Activated naive CD4-positive, alpha-beta T cell treated with anti-CD3 and anti-CD28 coated beads, Interleukin-2, amount 10 ng/mL, durations not matched to agents 7 days and 5 days (primary cell): Measurements from ENCODE around the gene CRELD2.
A peak's percentile ranks its signal among the peaks of the same experiment; 100 is the strongest.

Source experiments
- CTCF ChIA-PET: fragments of 350-600 bp; sonication (Branson Sonifier 250); formaldehyde crosslinking; loops from one replicate; lab custom pipeline; 2021; ENCODE audit warnings: antibody characterized with exemption; lab: Charles Lee
- DNase-seq: peaks from one replicate; pipeline ENCODE4 v3.0.0-alpha.2; 2020
- H3K27ac Mint-ChIP-seq: one replicate; pipeline ENCODE4 v1.8.0; 2021; ENCODE audit warnings: mild to moderate bottlenecking, moderate library complexity, mixed read lengths
- H3K27me3 Mint-ChIP-seq: one replicate; pipeline ENCODE4 v1.8.0; 2021; ENCODE audit warnings: mild to moderate bottlenecking, mixed read lengths
- H3K36me3 Mint-ChIP-seq: one replicate; pipeline ENCODE4 v1.8.0; 2021; ENCODE audit warnings: mixed read lengths
- H3K4me1 Mint-ChIP-seq: one replicate; pipeline ENCODE4 v1.8.0; 2021; ENCODE audit warnings: mixed read lengths
- H3K4me3 Mint-ChIP-seq: one replicate; pipeline ENCODE4 v1.8.0; 2021; ENCODE audit warnings: mild to moderate bottlenecking, moderate library complexity, mixed read lengths
- H3K9me3 Mint-ChIP-seq: one replicate; pipeline ENCODE4 v1.8.0; 2021; ENCODE audit warnings: mixed read lengths

Gene CRELD2

DNA sequence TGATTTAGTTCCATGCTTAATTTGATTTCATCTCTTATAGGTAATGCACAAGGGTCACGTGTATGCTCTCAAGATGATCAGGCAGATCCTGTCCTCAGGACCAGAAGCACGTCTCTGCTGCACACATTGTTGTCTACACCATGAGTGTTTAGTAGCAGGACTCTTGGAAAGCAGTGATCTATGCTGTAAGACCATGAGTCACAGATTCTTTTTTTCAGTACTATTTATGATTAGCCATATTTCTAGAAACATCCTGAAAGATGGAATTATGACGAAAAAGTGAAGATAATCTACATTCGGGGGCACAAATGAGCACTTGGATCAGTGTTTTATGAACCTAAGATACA is 35.2 kb upstream of the CRELD2 start:
- DNase-seq = no peak
- Mint-ChIP-seq H3K36me3 (peaks cover 56% of the 10 kb centered on the region), H3K9me3 (no peaks in the 10 kb centered on the region), H3K4me1 (peaks cover 17% of the 10 kb centered on the region), H3K4me3 (no peak overlapping the region), H3K27ac (no peak overlapping the region), H3K27me3 (no peaks in the 10 kb centered on the region)
- CTCF ChIA-PET = no interaction called here

- peaks cover 15% of the 10 kb centered on the region for H3K4me1 Mint-ChIP-seq
- no peak overlapping the region for H3K27ac Mint-ChIP-seq
- no peaks in the 10 kb centered on the region for H3K27me3 Mint-ChIP-seq
- H3K36me3 Mint-ChIP-seq = peaks cover 60% of the 10 kb centered on the region
- no peak for DNase-seq
- no peak overlapping the region for H3K4me3 Mint-ChIP-seq
- CTCF ChIA-PET = no interaction called here
- H3K9me3 Mint-ChIP-seq = no peaks in the 10 kb centered on the region
These were observed 34.4 kb upstream of the CRELD2 start for GRCh38 chr22:49884075-49884474.

- H3K4me3 Mint-ChIP-seq = no peak overlapping the region
- H3K9me3 Mint-ChIP-seq = no peaks in the 10 kb centered on the region
- CTCF ChIA-PET = no interaction called here
These were observed 33.8 kb upstream of the CRELD2 start for GRCh38 chr22:49884503-49885260.

GRCh38 chr22:49885281-49885680 is 33.2 kb upstream of the CRELD2 start:
- no peak for DNase-seq
- Mint-ChIP-seq H3K9me3 (no peaks in the 10 kb centered on the region), H3K36me3 (peaks cover 64% of the 10 kb centered on the region), H3K27me3 (no peaks in the 10 kb centered on the region), H3K4me1 (peaks cover 9% of the 10 kb centered on the region), H3K4me3 (no peak overlapping the region), H3K27ac (no peak overlapping the region)
- CTCF ChIA-PET = no interaction called here

More at GRCh38 chr22:49884503-49885260, 33.8 kb upstream of the CRELD2 start:
- Mint-ChIP-seq H3K36me3 (peaks cover 64% of the 10 kb centered on the region), H3K27me3 (no peaks in the 10 kb centered on the region), H3K4me1 (peaks cover 15% of the 10 kb centered on the region), H3K27ac (no peak overlapping the region)
- DNase-seq = no peak

DNA sequence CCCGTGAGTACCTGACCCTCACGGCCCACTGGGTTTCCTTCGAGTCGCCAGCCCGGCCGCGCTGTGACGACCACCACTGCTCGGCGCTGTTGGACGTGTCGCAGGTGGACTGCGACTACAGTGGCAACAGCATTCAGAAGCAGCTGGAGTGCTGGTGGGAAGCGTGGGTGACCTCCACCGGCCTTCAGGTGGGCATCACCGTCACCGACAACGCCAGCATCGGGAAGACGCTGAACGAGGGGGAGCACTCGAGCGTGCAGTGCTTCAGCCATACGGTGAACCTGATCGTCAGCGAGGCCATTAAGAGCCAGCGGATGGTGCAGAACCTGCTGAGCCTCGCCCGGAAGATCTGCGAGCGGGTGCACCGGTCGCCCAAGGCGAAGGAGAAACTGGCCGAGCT is 32.6 kb upstream of the CRELD2 start:
- Mint-ChIP-seq H3K27me3 (no peaks in the 10 kb centered on the region), H3K36me3 (peaks cover 68% of the 10 kb centered on the region), H3K27ac (no peak overlapping the region), H3K4me1 (peaks cover 5% of the 10 kb centered on the region), H3K4me3 (no peak overlapping the region), H3K9me3 (no peaks in the 10 kb centered on the region)
- no peak for DNase-seq
- CTCF ChIA-PET = no interaction called here

DNA sequence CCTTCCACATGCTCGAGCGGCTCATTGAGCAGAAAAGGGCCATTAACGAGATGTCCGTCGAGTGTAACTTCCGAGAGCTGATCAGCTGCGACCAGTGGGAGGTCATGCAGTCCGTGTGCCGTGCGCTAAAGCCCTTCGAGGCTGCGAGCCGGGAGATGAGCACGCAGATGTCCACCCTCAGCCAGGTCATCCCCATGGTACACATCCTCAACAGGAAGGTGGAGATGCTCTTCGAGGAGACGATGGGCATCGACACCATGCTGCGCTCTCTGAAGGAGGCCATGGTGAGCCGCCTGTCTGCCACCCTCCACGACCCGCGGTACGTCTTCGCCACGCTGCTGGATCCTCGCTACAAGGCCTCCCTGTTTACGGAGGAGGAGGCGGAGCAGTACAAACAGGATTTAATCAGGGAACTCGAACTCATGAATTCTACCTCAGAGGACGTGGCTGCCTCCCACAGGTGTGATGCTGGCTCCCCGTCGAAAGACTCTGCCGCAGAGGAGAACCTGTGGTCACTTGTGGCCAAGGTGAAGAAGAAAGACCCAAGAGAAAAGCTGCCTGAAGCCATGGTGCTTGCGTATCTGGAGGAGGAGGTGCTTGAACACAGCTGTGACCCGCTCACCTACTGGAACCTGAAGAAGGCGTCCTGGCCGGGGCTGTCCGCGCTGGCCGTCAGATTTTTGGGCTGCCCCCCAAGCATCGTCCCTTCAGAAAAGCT is 31.9 kb upstream of the CRELD2 start:
- no peaks in the 10 kb centered on the region for H3K27me3 Mint-ChIP-seq
- H3K27ac Mint-ChIP-seq = no peak overlapping the region
- peaks cover 74% of the 10 kb centered on the region for H3K36me3 Mint-ChIP-seq
- DNase-seq = no peak
- no peak overlapping the region for H3K4me3 Mint-ChIP-seq
- peaks cover 2% of the 10 kb centered on the region for H3K4me1 Mint-ChIP-seq
- CTCF ChIA-PET = no interaction called here
- H3K9me3 Mint-ChIP-seq = peaks cover 5% of the 10 kb centered on the region

- Mint-ChIP-seq H3K36me3 (peaks cover 75% of the 10 kb centered on the region), H3K9me3 (peaks cover 5% of the 10 kb centered on the region), H3K27ac (no peak overlapping the region), H3K4me1 (peaks cover 2% of the 10 kb centered on the region), H3K27me3 (no peaks in the 10 kb centered on the region), H3K4me3 (no peak overlapping the region)
- no peak for DNase-seq
- CTCF ChIA-PET = no interaction called here
These were observed 31.4 kb upstream of the CRELD2 start for GRCh38 chr22:49887064-49887451.

- no peak overlapping the region for H3K4me3 Mint-ChIP-seq
- H3K27me3 Mint-ChIP-seq = no peaks in the 10 kb centered on the region
- CTCF ChIA-PET = no interaction called here
- peaks cover 81% of the 10 kb centered on the region for H3K36me3 Mint-ChIP-seq
- no peak overlapping the region for H3K27ac Mint-ChIP-seq
- H3K4me1 Mint-ChIP-seq = no peaks in the 10 kb centered on the region
- no peak for DNase-seq
- peaks cover 5% of the 10 kb centered on the region for H3K9me3 Mint-ChIP-seq
These were observed 30.7 kb upstream of the CRELD2 start for GRCh38 chr22:49887702-49888101.

DNA sequence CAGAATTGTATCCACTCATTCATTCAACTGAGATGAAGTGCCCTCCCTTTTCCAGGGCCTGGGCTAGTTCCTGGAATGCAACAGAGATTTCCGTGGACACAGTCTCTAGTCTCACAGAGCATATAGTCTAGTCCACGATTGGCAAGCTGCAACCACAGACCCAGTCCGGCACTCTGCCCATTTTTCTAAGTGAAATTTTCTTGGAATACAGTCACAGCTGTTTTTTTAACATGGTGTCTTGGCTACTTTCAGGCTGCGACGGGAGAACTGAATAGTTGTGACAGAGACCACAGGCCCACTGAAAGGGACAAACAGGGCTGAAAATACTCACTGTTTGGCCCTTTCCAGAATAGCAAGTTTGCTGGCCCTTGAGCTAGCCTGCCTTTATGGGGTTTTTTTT is 29.4 kb upstream of the CRELD2 start:
- peaks cover 80% of the 10 kb centered on the region for H3K36me3 Mint-ChIP-seq

DNA sequence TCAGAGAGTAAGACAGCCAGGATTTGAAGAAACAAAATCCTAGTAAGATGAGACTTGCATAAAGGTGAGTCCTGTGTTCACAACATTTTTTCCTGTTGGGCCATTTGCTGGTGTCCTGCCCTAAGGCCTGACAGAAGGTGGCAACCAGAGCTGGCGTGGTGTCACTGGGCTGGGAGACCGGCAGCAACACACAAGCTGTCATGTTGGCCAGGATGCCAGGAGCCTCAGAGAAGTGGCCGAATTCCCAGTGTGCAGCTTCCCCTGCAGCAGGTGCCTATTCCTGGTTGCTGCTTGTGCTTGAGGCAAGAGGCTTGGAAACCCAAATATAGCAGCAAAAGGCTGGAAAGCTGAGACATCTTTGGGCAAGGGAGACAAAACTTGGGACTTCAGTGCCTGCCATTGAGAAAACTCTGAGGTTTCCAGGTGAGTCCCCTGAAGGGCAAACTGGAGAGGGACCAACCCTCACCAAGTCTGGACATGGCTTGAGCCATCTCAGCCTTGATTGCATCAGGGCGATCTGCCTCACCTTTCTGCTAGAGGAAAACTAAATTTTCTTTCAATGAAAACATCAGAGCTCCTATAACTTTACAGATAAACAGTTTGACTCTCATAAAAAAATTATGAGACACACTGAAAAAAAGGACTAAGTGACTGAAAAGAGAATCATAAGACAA is 26.1 kb upstream of the CRELD2 start:
- CTCF ChIA-PET = interaction anchor here (0.5 to 0.7 kb wide), 2 partner anchors 24 to 1631 kb away, joined by 3 to 4 read pairs; no protein-coding TSS in a partner anchor
- Mint-ChIP-seq H3K4me1 (no peaks in the 10 kb centered on the region), H3K9me3 (peaks cover 9% of the 10 kb centered on the region), H3K27me3 (no peaks in the 10 kb centered on the region), H3K4me3 (no peak overlapping the region), H3K36me3 (peaks cover 71% of the 10 kb centered on the region), H3K27ac (no peak overlapping the region)
- DNase-seq = no peak

More for the DNA sequence above, 29.4 kb upstream of the CRELD2 start:
- H3K4me3 Mint-ChIP-seq = no peak overlapping the region
- DNase-seq = no peak
- CTCF ChIA-PET = no interaction called here
- H3K4me1 Mint-ChIP-seq = no peaks in the 10 kb centered on the region
- H3K9me3 Mint-ChIP-seq = peaks cover 5% of the 10 kb centered on the region
- no peak overlapping the region for H3K27ac Mint-ChIP-seq
- H3K27me3 Mint-ChIP-seq = no peaks in the 10 kb centered on the region

GRCh38 chr22:49893025-49893424 is 25.4 kb upstream of the CRELD2 start:
- Mint-ChIP-seq H3K36me3 (peaks cover 65% of the 10 kb centered on the region), H3K27me3 (no peaks in the 10 kb centered on the region), H3K4me3 (no peak overlapping the region), H3K27ac (peak overlapping the region; percentile 0), H3K4me1 (no peaks in the 10 kb centered on the region), H3K9me3 (peaks cover 9% of the 10 kb centered on the region)
- CTCF ChIA-PET = no interaction called here
- no peak for DNase-seq

DNA sequence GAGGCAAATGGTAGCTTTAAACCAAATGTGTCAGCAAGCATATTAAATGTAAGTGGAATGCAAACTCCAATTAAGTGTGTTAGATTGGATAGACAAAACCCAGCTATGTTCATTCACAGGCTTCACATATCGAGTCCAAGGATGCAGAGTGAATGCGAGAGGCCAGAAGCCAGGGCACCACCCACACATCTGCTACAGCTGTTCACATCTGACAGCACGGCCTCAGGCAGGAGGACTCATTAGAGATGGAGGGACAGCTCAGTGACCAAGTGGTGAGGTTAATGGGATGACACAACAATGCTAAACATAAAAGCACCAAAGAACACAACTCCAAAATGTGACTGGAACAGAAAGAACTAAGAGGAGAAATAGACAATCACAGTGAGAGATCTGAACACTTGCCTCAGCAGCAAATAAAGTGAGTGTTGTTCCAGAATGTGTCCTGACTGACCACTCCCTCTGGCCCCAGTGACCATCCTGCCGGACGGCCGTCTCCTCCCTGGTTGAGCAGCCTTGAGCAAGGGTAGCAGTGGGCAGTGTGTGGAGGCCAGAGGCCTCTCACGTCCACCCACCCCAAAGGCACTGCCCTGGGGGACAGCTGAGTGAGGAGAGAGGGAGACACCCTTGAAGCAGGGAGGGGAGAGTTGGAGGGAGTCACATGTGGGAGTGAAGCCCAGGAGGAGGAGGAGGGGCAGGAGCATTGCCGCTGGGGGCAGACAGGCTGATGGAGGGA is 23.9 kb upstream of the CRELD2 start:
- Mint-ChIP-seq H3K9me3 (peaks cover 9% of the 10 kb centered on the region), H3K4me3 (no peak overlapping the region), H3K27me3 (no peaks in the 10 kb centered on the region), H3K36me3 (peaks cover 52% of the 10 kb centered on the region), H3K4me1 (no peaks in the 10 kb centered on the region), H3K27ac (no peak overlapping the region)
- CTCF ChIA-PET = no interaction called here
- no peak for DNase-seq

DNA sequence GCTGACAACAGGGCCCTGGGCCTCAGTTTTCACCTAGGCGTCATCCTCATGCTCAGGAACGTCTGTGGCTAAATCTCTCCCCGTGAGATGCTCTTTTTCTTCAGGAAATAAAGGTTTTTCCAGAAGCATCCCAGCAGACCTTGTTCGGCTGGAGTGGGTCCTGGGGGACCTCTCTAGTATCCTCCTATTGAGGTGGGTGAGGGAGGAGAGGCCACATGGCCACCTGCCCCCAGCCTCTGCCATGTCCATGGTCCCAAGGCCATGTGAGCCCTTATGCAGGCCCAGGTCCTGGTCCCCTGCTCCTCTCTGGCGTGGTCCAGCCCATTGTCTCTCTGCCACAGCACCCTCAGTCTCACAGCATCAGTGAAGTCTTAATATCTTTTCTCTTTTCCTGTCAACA is 22.2 kb upstream of the CRELD2 start:
- Mint-ChIP-seq H3K4me3 (no peak overlapping the region), H3K27ac (peak overlapping the region; percentile 38), H3K4me1 (no peaks in the 10 kb centered on the region), H3K9me3 (peaks cover 9% of the 10 kb centered on the region), H3K27me3 (no peaks in the 10 kb centered on the region), H3K36me3 (peaks cover 45% of the 10 kb centered on the region)
- CTCF ChIA-PET = interaction anchor here (0.6 kb wide), 1 partner anchor 771 kb away, joined by 3 read pairs; no protein-coding TSS in a partner anchor
- DNase-seq = no peak

DNA sequence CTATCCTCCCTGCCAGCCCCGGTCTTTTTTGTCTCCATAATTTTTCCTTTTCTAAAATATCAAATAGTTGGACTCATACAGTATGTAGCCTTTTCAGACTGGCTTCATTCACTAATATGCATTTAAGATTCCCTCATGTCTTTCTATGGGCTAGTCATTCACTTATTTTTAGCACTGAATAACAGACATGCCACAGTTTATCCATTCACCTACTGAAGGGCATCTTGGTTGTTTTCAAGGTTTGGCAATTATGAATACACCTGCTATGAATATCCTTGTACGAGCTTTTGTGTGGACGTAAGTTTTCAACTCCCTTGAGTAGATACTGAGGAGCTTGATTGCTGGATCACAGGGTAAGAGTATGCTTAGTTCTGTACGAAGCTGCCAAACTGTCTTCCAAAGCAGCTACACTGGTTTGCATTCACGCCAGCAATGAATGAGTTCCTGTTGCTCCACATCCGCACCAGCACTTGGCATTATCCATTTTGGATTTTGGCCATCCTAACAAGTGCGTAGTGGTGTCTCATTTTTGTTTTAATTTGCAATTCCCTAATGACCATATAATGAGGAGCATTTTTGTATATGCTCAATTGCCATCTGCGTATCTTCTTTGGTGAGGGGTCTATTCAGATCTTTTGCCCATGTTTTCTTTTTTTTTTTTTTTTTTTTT is 21.3 kb upstream of the CRELD2 start:
- peaks cover 16% of the 10 kb centered on the region for H3K9me3 Mint-ChIP-seq
- peaks cover 49% of the 10 kb centered on the region for H3K36me3 Mint-ChIP-seq
- H3K4me1 Mint-ChIP-seq = no peaks in the 10 kb centered on the region
- no peaks in the 10 kb centered on the region for H3K27me3 Mint-ChIP-seq
- no peak for DNase-seq
- CTCF ChIA-PET = no interaction called here
- no peak overlapping the region for H3K4me3 Mint-ChIP-seq
- no peak overlapping the region for H3K27ac Mint-ChIP-seq
